K562 (cell line): ENCODE results near the gene FAM124A. TPM values are rescaled to one million over a fixed set of nuclear protein-coding genes. Genes with fewer than 3 reads are reported as not detected.

ENCODE experiments used
- ATAC-seq: fragments of 200-7000 bp; cut with Tn5 transposase; 3 replicates; pipeline ENCODE4 v1.9.1; 2020; ENCODE audit warnings: moderate library complexity
- BruUV-seq: library from RNA; stranded (reverse); fragments of 400-500 nt; replicated peaks from 2 replicates; lab custom pipeline; 2021; lab: Mats Ljungman, UMichigan
- CTCF ChIA-PET: fragments of 300-600 bp; formaldehyde crosslinking; extraction: SDS; loops from one replicate; lab custom pipeline; 2021; ENCODE audit warnings: low intra/inter-chr PET ratio; lab: Yijun Ruan, JAX
- POLR2A ChIA-PET: fragments of 300-600, 350-650 bp; sonication (Branson Sonifier 250); formaldehyde crosslinking; extraction: SDS; loops from one replicate; lab custom pipeline; 2021; ENCODE audit warnings: antibody characterized with exemption, inconsistent platforms; lab: Yijun Ruan, JAX
- DNase-seq, 4 experiments: peaks; one replicate each; pipeline versions ENCODE4 v3.0.0 to v3.0.0-alpha.2; 2011 to 2018; ENCODE audit warnings: low spot score in 3 of 4, mixed read lengths in 3 of 4; ENCODE audit errors: extremely low read depth in 1 of 4
- FAIRE-seq: peaks from 2 replicates; lab custom pipeline; 2011; peaks lifted over from hg19 to GRCh38; lab: Jason Lieb, UNC
- H2AFZ ChIP-seq: 2 replicates; pipeline ENCODE4 v1.6.0; 2011; ENCODE audit warnings: low read depth, low read length, control low read depth, inconsistent platforms
- H3K27ac ChIP-seq: fragments of 200-600 bp; 3 replicates; pipeline ENCODE4 v1.8.0; 2011; ENCODE audit warnings: low read depth, mild to moderate bottlenecking, control low read depth, inconsistent platforms, low read length, moderate library complexity, mixed read lengths; ENCODE audit errors: extremely low read depth
- H3K27me3 ChIP-seq, 2 experiments: fragments of 300-600 bp in 1 of 2; 2 replicates in 1 of 2; 3 replicates in 1 of 2; pipeline versions ENCODE4 v1.6.0 to v1.8.0; 2011; ENCODE audit warnings: inconsistent platforms in 2 of 2, low read length in 2 of 2, mild to moderate bottlenecking in 1 of 2, mixed read lengths in 1 of 2, moderate library complexity in 1 of 2; ENCODE audit not compliant: control insufficient read depth in 2 of 2, insufficient read depth in 2 of 2
- H3K36me3 ChIP-seq: fragments of 300-600 bp; 3 replicates; pipeline ENCODE4 v1.8.0; 2011; ENCODE audit warnings: mild to moderate bottlenecking, low read length, inconsistent platforms; ENCODE audit not compliant: control insufficient read depth, insufficient read depth
- H3K4me1 ChIP-seq, 2 experiments: fragments of 200-600 bp in 1 of 2; replicated peaks in 1 of 2; 2 replicates in 1 of 2; 3 replicates in 1 of 2; pipeline versions ENCODE4 v1.5.1 to v1.8.0; 2011; ENCODE audit warnings: inconsistent platforms in 2 of 2, low read length in 2 of 2, mild to moderate bottlenecking in 1 of 2, mixed read lengths in 1 of 2, moderate library complexity in 1 of 2; ENCODE audit not compliant: control insufficient read depth in 2 of 2, insufficient read depth in 2 of 2
- H3K4me2 ChIP-seq: 2 replicates; pipeline ENCODE4 v1.6.1; 2011; ENCODE audit warnings: low read length, control low read depth, inconsistent platforms, mixed read lengths; ENCODE audit not compliant: insufficient read depth
- H3K4me3 ChIP-seq: fragments of 200-600 bp; sonication (generic), shearing (Covaris generic); 2 replicates; pipeline ENCODE4 v1.5.1; 2016; ENCODE audit warnings: control low read depth, inconsistent platforms
- H3K79me2 ChIP-seq: fragments of 200-600 bp; 3 replicates; pipeline ENCODE4 v1.8.0; 2011; ENCODE audit warnings: low read length, inconsistent platforms; ENCODE audit not compliant: control insufficient read depth, insufficient read depth
- H3K9ac ChIP-seq, 2 experiments: 2 replicates each; pipeline versions ENCODE4 v1.6.0 to v1.6.1; 2011; ENCODE audit warnings: low read depth in 2 of 2, low read length in 2 of 2, control low read depth in 1 of 2, inconsistent platforms in 1 of 2, mild to moderate bottlenecking in 1 of 2, mixed read lengths in 1 of 2; ENCODE audit not compliant: insufficient read depth in 1 of 2
- H3K9me1 ChIP-seq: one replicate; pipeline ENCODE4 v1.6.0; 2011; ENCODE audit warnings: inconsistent platforms, mild to moderate bottlenecking, low read length, moderate library complexity; ENCODE audit not compliant: control insufficient read depth, insufficient read depth
- H3K9me3 ChIP-seq: replicated peaks from 2 replicates; pipeline ENCODE4 v1.5.1; 2011; ENCODE audit warnings: low read depth, low read length, inconsistent platforms; ENCODE audit not compliant: control insufficient read depth, insufficient read depth
- H4K20me1 ChIP-seq: replicated peaks from 2 replicates; pipeline ENCODE4 v1.6.1; 2011; ENCODE audit warnings: low read length, inconsistent platforms, mixed read lengths; ENCODE audit not compliant: control insufficient read depth, insufficient read depth
- FOXP1 ChIP-seq: sonication (generic); formaldehyde crosslinking; IDR thresholded peaks from 2 replicates; pipeline ENCODE4 v1.8.0; 2022; ENCODE audit warnings: mild to moderate bottlenecking, missing genetic modification reagents
- KLF10 ChIP-seq: fragments of 250-450 bp; sonication (Bioruptor Pico); IDR thresholded peaks from 2 replicates; pipeline ENCODE4 v1.6.1; 2021; ENCODE audit warnings: matching md5 sums
- LCOR ChIP-seq: sonication (generic); formaldehyde crosslinking; IDR thresholded peaks from 2 replicates; pipeline ENCODE4 v1.8.0; 2022; ENCODE audit warnings: mild to moderate bottlenecking, missing genetic modification reagents
- NBN ChIP-seq: fragments of 450-650 bp; IDR thresholded peaks from 2 replicates; pipeline ENCODE4 v1.6.1; 2016; ENCODE audit warnings: low read depth, mild to moderate bottlenecking
- NUFIP1 ChIP-seq: fragments of 450-650 bp; IDR thresholded peaks from 2 replicates; pipeline ENCODE4 v1.6.1; 2018; ENCODE audit not compliant: partially characterized antibody
- POLR2AphosphoS5 ChIP-seq: IDR thresholded peaks from 2 replicates; pipeline ENCODE4 v1.6.1; 2011; ENCODE audit warnings: mild to moderate bottlenecking, low read depth, low read length, moderate library complexity; ENCODE audit not compliant: control insufficient read depth, insufficient read depth
- POLR2H ChIP-seq: IDR thresholded peaks from 2 replicates; pipeline ENCODE4 v1.6.1; 2016; ENCODE audit warnings: missing genetic modification characterization, low read depth, mild to moderate bottlenecking, control low read depth, missing compliant biosample characterization, moderate library complexity
- PTBP1 ChIP-seq: fragments of 200-400 bp; formaldehyde crosslinking; IDR thresholded peaks from 2 replicates; pipeline ENCODE4 v1.6.1; 2017; ENCODE audit warnings: low read depth, low read length
- TAF7 ChIP-seq: fragments of 450-650 bp; IDR thresholded peaks from 2 replicates; pipeline ENCODE4 v1.6.1; 2016; ENCODE audit warnings: missing genetic modification characterization, missing compliant biosample characterization
- TAF9B ChIP-seq: fragments of 450-650 bp; IDR thresholded peaks from 2 replicates; pipeline ENCODE4 v1.6.1; 2018; ENCODE audit warnings: mild to moderate bottlenecking; ENCODE audit not compliant: partially characterized antibody
- TBL1XR1 ChIP-seq, 2 experiments: IDR thresholded peaks; 2 replicates each; pipeline ENCODE4 v1.6.1; 2012; ENCODE audit warnings: improper control_type of control experiment in 2 of 2, low read length in 2 of 2, mild to moderate bottlenecking in 1 of 2
- TCF3 ChIP-seq: sonication (generic); formaldehyde crosslinking; IDR thresholded peaks from 2 replicates; pipeline ENCODE4 v1.4.0; 2020; ENCODE audit warnings: mild to moderate bottlenecking, missing genetic modification reagents
- U2AF2 ChIP-seq: fragments of 200-400 bp; formaldehyde crosslinking; optimal IDR thresholded peaks from 2 replicates; pipeline ENCODE3; 2017; ENCODE audit warnings: low read depth, mild to moderate bottlenecking, low read length
- ZKSCAN8 ChIP-seq: fragments of 200-800 bp; sonication (Bioruptor generic); IDR thresholded peaks from 2 replicates; pipeline ENCODE4 v1.6.1; 2016; ENCODE audit warnings: missing genetic modification characterization, missing compliant biosample characterization
- ZNF436 ChIP-seq: fragments of 250-450, 450-650 bp; sonication (Bioruptor Pico); formaldehyde crosslinking; IDR thresholded peaks from 2 replicates; pipeline ENCODE4 v1.7.0; 2020; ENCODE audit warnings: mild to moderate bottlenecking
- WGBS: fragments of 100-300 bp; shearing (Covaris generic); methylation state at CpG from one replicate; pipeline ENCODE4 v1.1.6; 2016; ENCODE audit warnings: low coverage, mixed read lengths; ENCODE audit not compliant: insufficient coverage; ENCODE audit errors: missing lambda C conversion rate; 5-methylcytosine and 5-hydroxymethylcytosine counted together
- in situ Hi-C: fragments of 300-500 bp; cut with MboI; formaldehyde crosslinking; loops from 4 replicates; pipeline ENCODE4 v1.15.0; 2018; ENCODE audit warnings: inconsistent platforms, mixed read lengths
- intact Hi-C: fragments of 100-400 bp; cut with micrococcal nuclease; formaldehyde crosslinking; loops from 2 replicates; pipeline ENCODE4 v1.14.2; 2022
- polyA plus RNA-seq, 8 experiments: library from polyadenylated mRNA; depleted of rRNA in 4 of 8; stranded (reverse) in 5 of 8; unstranded in 3 of 8; fragments of >200 nt; fragmentation: Nextera tagmentation in 2 of 8; fragmentation: Illumina TruSeq in 1 of 8; extraction: Ambion mirVana in 2 of 8; extraction: Trizol in 1 of 8; gene quantifications; 2 replicates each; pipeline versions ENCODE4 v1.2.1 to v1.2.3, GENCODE V29; 2011 to 2014; ENCODE audit warnings: inconsistent platforms in 1 of 8, missing spikeins in 1 of 8
- total RNA-seq, 7 experiments: library from RNA; depleted of rRNA in 6 of 7; stranded (reverse); fragments of >200 nt in 6 of 7; fragmentation: Illumina TruSeq in 2 of 7; extraction: Trizol in 2 of 7; gene quantifications; 2 replicates each; pipeline versions ENCODE4 v1.2.1 to v1.2.3, GENCODE V29; 2011 to 2021; ENCODE audit warnings: low replicate concordance in 1 of 7
- TF ChIP-seq, protein P1 (sequence below): fragments of 150-350 bp; IDR thresholded peaks from 2 replicates; pipeline ENCODE4 v1.6.1; 2014; ENCODE audit warnings: low read depth, mild to moderate bottlenecking, low read length, borderline replicate concordance
- TF ChIP-seq, protein P2 (sequence below): fragments of 250-450 bp; sonication (Bioruptor Pico); IDR thresholded peaks from 2 replicates; pipeline ENCODE4 v1.8.0; 2021; ENCODE audit warnings: borderline replicate concordance, mild to moderate bottlenecking, moderate library complexity; ENCODE audit not compliant: poor library complexity, severe bottlenecking
- TF ChIP-seq, protein P3 (sequence below): IDR thresholded peaks from 2 replicates; pipeline ENCODE4 v1.6.1; 2011; ENCODE audit warnings: borderline replicate concordance, low read depth, mild to moderate bottlenecking, moderate library complexity, low read length; ENCODE audit not compliant: insufficient read depth, poor library complexity, severe bottlenecking

The FAM124A gene
- total and polyA plus RNA-seq, 9 of the 15 experiments (the other 6 are each of a cell fraction or from before 2014, with no cell fraction given) = not detected

- H3K27me3 ChIP-seq = peaks cover 0 to 29% of the 10 kb centered on the region in 2 experiments; a peak in 3 of 5 replicates
- H3K9ac ChIP-seq = no peak overlapping the region
- WGBS = 0% methylated on average over 3 of the region's 3 CpGs
- intact Hi-C loops (no loop called here), in situ Hi-C loops (no loop called here)
- no peaks in the 10 kb centered on the region for H3K36me3 ChIP-seq
- FAIRE-seq (no peak), ATAC-seq (no peak), DNase-seq (no peak)
- no peak overlapping the region for H3K27ac ChIP-seq
- no peaks in the 10 kb centered on the region for H4K20me1 ChIP-seq
- ChIA-PET CTCF (no interaction called here), POLR2A (no interaction called here)
- H3K9me3 ChIP-seq = no peaks in the 10 kb centered on the region
- no peak overlapping the region for H2AFZ ChIP-seq
- no peaks in the 10 kb centered on the region for H3K4me1 ChIP-seq
- no peak overlapping the region for H3K4me2 ChIP-seq
- H3K4me3 ChIP-seq = no peak overlapping the region
- no peaks in the 10 kb centered on the region for H3K9me1 ChIP-seq
- no peaks in the 10 kb centered on the region for H3K79me2 ChIP-seq
- no TSS peak for BruUV-seq
- no peak for TF ChIP-seq ZKSCAN8 (CRISPR knock-in tag)
- no peak for TF ChIP-seq NUFIP1
- TF ChIP-seq PTBP1 = no peak
- no peak for TF ChIP-seq FOXP1 (CRISPR knock-in tag)
- no peak for TF ChIP-seq ZNF436 (CRISPR knock-in tag)
- no peak for TF ChIP-seq KLF10 (CRISPR knock-in tag)
- TF ChIP-seq LCOR (CRISPR knock-in tag) = no peak
- TF ChIP-seq, protein P1, sequence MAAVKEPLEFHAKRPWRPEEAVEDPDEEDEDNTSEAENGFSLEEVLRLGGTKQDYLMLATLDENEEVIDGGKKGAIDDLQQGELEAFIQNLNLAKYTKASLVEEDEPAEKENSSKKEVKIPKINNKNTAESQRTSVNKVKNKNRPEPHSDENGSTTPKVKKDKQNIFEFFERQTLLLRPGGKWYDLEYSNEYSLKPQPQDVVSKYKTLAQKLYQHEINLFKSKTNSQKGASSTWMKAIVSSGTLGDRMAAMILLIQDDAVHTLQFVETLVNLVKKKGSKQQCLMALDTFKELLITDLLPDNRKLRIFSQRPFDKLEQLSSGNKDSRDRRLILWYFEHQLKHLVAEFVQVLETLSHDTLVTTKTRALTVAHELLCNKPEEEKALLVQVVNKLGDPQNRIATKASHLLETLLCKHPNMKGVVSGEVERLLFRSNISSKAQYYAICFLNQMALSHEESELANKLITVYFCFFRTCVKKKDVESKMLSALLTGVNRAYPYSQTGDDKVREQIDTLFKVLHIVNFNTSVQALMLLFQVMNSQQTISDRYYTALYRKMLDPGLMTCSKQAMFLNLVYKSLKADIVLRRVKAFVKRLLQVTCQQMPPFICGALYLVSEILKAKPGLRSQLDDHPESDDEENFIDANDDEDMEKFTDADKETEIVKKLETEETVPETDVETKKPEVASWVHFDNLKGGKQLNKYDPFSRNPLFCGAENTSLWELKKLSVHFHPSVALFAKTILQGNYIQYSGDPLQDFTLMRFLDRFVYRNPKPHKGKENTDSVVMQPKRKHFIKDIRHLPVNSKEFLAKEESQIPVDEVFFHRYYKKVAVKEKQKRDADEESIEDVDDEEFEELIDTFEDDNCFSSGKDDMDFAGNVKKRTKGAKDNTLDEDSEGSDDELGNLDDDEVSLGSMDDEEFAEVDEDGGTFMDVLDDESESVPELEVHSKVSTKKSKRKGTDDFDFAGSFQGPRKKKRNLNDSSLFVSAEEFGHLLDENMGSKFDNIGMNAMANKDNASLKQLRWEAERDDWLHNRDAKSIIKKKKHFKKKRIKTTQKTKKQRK = no peak
- no peak for TF ChIP-seq TAF9B
- TF ChIP-seq POLR2AphosphoS5 = no peak
- no peak for TF ChIP-seq NBN
- TF ChIP-seq U2AF2 = no peak
- TF ChIP-seq TBL1XR1 (IDR thresholded peaks at IDR 0.05; ENCODE audit: low read length in 2 of 2) = no peak
- no peak for TF ChIP-seq POLR2H (tag)
- TF ChIP-seq, protein P2, sequence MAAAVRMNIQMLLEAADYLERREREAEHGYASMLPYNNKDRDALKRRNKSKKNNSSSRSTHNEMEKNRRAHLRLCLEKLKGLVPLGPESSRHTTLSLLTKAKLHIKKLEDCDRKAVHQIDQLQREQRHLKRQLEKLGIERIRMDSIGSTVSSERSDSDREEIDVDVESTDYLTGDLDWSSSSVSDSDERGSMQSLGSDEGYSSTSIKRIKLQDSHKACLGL = no peak
- TF ChIP-seq, protein P3, sequence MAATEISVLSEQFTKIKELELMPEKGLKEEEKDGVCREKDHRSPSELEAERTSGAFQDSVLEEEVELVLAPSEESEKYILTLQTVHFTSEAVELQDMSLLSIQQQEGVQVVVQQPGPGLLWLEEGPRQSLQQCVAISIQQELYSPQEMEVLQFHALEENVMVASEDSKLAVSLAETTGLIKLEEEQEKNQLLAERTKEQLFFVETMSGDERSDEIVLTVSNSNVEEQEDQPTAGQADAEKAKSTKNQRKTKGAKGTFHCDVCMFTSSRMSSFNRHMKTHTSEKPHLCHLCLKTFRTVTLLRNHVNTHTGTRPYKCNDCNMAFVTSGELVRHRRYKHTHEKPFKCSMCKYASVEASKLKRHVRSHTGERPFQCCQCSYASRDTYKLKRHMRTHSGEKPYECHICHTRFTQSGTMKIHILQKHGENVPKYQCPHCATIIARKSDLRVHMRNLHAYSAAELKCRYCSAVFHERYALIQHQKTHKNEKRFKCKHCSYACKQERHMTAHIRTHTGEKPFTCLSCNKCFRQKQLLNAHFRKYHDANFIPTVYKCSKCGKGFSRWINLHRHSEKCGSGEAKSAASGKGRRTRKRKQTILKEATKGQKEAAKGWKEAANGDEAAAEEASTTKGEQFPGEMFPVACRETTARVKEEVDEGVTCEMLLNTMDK = no peak
- TF ChIP-seq TCF3 (CRISPR knock-in tag) = no peak
- TF ChIP-seq TAF7 (tag) = no peak
Measured at GRCh38 chr13:51284339-51284738, 62.1 kb downstream of the FAM124A start.
